T-helper 22 cell (primary cell): ENCODE measurements around the gene SPC24.

Experiments
- DNase-seq: peaks from one replicate; pipeline ENCODE4 v3.0.0-alpha.2; 2020; ENCODE audit warnings: low read depth

Gene SPC24, protein sequence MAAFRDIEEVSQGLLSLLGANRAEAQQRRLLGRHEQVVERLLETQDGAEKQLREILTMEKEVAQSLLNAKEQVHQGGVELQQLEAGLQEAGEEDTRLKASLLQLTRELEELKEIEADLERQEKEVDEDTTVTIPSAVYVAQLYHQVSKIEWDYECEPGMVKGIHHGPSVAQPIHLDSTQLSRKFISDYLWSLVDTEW

DNA sequence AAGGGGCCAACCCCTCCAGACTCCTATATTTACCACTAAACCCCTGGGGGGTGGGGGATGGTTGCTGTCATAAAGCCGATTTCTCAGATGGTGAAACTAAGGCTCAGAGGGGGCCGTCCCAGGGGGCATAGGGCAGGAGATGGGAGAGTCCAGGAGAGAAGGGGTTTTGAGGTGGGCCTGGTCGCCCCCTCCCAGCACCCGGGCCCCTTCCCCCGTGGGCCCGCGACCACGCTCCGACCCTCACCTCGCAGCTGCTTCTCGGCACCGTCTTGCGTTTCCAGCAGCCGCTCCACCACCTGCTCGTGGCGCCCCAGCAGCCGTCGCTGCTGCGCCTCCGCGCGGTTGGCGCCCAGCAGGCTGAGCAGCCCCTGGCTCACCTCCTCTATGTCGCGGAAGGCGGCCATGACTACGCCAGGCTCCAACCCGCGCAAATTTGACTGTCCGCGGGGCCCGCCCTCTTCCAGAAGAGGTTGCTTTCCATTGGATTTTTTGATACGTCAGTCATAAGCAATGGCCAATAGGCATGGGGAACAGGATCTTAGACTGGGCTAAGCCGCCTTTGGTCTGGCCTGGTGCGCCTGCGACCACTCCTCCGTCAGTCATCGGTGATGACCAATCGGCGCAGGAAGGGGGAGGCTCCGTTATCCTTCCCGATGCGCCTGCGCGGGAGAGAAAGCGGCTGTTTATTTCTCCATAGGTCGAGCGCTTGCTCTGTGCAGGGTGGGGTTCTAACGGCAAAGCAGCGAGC lies at the start of gene SPC24:
Gene SPC24 (minus strand): TSS at position 410 of the 748 bp plus-strand sequence. CDS start 6 bp downstream, at position 404.
- peak; percentile 84 for DNase-seq

DNA sequence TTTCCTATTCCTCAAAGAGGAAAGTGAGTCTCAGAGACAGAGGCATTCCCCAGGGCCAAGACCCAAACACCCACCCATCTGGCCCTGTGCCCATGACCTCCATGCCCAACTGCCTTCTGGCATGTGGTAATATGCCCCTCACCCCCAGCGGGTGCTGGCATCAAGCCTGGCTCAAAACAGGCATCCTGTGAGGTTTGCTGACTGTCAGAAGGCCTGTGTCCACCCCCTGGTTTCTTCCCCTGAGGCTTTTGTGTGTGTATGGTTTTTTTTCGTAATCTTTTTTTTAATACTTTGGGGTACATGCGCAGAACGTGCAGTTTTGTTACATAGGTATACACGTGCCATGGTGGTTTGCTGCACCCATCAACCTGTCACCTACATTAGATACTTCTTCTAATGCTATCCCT lies 49.4 kb upstream of the SPC24 start:
- no peak for DNase-seq

DNA sequence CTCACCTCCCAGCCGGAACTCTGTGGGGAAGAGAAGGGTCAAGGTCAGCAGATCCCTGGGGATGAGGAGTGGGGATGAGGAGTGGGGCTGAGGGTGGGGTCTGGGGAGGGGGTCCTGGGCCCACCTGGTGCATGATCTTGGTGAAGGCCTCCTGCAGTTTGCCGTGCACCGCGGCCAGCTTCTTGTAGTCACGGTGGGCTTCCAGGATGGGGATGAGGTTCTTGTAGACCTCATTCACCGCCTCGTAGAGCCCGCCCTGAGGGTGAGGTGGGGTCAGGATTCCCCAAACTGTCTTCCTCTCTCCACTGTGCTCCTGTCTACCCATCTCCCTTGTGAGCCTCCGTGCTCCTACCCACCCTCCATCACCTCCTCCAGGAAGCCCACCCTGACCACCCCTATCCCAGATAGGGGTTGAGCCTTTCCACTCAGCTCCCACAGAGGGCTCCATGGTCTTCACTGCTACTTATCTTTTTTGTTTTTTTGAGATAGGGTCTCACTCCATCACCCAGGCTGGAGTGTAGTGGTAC lies 48.6 kb upstream of the SPC24 start:
- no peak for DNase-seq

DNA sequence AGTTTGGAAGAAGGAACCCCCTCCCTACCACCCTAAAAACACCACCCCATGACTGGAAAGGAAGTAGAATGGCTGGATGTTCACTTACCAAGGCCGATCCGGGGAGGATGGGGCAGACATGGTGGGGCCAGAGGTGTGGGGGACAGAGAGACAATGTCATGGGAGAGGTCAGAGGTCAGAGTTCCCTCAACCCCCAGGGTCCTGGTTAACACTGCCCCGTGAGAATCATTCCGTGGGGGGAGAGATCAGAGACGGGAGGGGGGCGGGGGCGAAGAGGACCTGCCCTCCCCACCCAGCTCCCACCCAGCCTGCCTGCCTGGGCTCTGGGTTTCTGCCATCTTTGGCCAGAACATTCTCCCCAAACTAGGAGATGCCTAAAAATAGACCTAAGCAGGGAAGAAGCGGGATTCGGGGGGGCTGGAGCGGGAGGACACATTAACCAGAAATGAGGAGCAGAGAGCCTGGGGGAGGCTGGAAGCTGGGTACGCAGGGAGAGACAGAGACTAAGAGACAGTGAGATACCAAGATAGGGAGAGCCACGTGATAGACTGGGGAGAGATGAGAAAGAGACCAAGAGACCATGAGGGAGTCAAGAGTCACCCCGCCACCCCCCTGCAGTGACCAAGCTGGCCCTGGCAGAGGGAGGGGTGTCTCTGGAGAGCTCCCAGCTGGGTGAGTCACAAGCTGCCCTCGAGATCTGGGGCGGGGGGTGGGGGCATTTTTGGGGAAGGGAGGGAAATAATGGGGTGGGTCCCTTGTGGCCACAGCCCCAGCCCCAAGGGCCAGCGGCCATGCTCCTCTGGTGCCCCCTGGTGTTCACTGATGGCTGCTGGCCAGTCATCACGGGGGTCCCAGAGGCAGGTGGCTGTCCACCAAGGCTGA lies 47.9 kb upstream of the SPC24 start:
- no peak for DNase-seq

DNA sequence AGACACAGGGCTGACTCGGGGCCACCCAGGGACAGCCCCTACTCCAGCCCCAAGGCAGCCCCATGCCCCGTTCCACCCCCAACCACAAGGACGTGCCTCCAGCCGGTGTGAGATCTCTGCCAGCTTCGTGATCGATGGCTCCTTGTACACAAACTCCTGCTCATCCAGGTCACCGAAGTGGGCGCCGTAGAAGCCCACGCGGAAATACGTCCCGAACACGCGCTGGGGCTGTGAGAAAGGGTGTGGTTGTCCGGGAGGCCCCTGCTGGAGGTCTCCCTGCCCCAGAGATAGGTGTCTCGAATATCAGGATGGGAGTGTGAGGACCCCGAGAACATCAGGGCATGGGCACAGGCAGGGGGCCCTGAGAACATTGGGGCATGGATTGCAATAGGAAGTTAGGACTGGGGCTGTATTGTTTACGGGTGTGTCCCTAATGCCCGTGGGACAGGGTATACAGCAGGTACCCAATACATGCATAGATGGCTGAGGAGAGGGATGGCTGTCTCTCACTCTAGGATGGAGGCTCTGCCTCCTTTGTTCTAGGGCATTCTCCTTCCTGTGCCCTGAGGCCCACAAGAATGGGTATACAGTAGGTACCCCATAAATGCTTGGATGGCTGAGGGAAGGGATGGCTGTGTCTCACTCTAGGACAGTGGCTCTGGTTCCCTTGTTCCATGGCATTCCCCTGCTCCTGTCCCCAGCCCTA lies 47.1 kb upstream of the SPC24 start:
- no peak for DNase-seq

DNA sequence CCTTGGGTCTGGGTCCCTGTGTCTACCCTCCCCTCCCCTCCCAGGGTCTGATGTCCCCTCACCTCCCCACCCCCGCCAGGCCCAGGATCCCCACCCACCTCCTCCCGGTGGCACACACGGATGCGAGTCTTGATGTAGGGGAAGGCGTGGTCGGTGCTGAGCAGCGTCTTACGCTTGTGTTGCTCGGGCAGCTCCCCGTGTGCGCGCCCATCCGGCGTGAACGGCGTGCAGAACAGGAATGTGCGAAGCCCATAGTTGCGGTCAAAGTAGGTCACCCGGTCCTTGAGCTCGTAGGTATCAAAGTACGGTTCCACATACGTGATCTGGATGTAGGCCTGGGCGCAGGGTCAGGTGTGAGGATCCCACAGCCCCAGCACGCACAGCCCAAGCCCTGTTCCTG lies 46.2 kb upstream of the SPC24 start:
- DNase-seq: no peak

DNA sequence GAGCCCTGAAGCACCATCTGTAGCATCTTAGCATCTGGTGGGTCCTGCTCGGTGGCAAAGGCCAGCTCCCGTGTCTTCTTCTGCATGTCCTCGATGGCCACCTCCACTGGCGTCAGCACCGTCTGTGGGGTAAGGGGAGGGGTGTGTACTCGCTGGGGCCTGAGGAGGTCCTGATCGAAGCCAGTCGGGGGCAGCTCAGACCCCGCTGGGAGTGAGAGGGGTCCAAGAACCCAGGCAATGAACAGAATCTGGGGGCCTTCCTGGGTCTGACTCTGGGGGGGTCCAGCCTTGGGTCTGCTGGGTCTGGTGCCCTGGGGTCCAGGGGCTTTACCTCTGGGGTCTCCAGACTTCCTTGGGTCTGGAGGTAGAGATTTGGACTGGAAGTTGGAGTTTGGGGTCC lies 45.3 kb upstream of the SPC24 start:
- no peak for DNase-seq

DNA sequence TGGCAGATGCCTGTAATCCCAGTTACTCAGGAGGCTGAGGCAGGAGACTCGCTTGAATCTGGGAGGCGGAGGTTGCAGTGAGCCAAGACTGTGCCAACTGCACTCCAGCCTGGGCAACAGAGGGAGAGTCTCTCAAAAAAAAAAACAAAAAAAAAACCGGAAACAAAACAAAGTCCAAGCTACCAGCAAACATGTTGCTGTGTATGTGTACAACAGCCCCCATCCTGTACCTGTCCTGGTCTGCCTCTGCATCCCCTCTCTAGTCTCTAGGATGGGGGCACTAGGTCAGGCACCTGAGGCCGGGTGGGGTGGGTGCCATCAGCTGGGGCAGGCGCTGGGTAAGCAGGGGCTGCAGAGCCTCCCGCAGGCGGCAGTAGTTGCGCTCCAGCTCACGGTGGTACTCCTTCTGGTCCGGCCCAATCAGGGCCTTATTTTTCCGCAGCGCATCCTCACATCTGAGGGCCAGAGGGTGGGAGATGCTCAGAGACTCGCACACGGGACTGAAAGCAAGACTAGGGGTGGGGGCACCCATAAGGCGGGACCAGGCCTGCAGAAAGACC lies 44.5 kb upstream of the SPC24 start:
- no peak for DNase-seq

DNA sequence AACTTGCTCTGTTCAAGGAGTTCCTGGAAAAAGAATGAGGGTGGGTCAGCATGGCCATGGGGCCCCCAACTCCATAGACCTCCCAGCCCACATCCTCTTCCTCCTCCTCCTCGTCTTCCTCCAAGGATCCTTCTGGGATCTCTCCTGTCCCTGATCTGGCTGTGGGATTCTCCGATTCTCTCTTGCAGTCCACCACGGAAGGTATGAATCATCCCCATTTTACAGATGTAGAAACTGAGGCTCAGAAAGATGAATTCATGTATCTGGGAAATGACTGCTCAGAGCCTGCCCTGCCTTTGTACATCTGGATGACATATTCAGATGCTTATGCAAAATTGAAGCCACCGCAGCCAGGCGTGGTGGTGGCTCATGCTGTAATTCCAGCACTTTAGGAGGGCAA lies 43.9 kb upstream of the SPC24 start:
- no peak for DNase-seq

DNA sequence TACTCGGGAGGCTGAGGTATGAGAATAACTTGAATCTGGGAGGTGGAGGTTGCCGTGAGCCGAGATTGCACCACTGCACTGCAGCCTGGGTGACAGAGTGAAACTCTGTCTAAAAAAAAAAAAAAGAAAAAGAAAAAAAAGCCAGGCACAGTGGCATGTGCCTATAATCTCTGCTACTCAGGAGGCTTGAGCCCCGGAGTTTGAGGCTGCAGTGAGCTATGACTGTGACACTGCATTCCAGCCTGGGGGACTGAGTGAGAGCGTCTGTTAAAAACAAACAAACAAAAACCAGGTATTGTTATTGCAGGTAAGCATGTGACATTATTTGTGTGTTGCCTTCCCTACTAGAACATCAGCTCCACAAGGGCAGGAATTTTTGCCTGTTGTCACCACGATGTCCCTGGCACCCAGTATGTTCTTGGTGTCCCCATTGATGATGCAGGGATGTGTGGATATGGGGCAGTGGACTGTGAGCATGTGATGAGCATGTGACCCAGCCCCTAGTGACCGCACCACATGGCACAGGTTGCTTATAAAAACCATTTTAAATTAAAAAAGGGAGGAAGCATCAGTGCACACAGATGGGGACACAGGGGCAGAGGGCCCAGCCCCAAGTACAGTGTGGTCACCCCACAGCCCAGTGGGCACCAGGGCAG lies 43.3 kb upstream of the SPC24 start:
- no peak for DNase-seq

DNA sequence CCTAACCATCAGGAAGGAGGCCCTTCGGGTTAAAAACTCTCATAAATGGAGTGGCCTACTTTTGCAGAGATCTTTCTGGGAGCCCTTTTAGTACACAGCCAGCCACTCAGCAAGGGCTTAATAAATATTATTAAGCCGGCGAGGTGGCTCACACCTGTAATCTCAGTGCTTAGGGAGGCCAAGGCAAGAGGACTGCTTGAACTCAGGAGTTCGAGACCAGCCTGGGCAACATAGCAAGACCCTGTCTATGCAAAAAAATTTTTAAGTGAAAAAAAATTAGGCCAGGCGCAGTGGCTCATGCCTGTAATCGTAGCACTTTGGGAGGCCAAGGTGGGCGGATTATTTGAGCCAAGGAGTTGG lies 42.6 kb upstream of the SPC24 start:
- no peak for DNase-seq

DNA sequence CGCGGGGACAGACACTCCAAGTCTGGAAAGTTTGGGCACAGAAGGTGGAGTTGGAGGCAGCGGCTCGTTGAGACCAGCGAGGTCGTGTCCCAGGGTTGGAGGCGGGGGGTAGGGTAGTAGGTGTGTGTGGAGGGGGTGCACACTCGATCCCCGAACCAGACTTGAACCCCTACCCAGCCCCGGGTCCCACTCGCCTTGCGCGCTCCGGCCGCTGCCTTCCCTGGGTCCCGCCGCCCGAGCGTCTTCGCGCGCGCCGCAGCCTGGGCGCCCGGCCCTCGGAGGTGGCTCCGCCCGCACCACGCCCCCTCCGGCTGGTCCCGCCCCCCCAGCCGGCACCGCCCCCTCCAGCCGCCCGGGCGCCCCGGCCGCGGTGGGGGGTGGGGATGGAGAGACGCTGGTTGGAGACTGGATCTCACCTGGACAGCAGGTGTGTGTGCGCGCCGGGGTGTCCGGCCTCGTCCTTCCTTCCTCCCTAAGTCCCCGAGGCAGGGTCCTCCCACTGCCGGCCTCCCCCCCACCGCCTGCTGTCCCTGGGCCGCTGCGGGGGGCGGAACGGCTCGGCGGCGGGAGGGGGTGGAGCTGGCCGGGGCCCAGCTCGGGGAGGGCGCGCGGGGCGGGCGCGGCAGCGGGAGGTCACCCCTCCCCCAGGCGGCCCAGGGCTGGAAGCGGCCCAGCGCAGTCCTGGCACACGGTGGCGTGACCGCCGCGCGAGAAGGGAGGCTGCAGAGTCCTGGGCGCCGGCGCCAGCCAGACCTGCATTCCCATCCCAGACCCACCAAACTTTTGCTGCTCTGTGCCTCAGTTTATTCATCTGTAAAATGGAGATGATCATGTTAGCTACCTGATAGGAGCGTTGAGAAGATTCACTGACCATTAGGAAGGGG lies 42.0 kb upstream of the SPC24 start, which contains the start of gene KANK2:
Gene KANK2 (minus strand): TSS at position 255 of the 884 bp plus-strand sequence. CDS start 3,034 bp downstream, outside the sequence.
- peak; percentile 50 for DNase-seq

DNA sequence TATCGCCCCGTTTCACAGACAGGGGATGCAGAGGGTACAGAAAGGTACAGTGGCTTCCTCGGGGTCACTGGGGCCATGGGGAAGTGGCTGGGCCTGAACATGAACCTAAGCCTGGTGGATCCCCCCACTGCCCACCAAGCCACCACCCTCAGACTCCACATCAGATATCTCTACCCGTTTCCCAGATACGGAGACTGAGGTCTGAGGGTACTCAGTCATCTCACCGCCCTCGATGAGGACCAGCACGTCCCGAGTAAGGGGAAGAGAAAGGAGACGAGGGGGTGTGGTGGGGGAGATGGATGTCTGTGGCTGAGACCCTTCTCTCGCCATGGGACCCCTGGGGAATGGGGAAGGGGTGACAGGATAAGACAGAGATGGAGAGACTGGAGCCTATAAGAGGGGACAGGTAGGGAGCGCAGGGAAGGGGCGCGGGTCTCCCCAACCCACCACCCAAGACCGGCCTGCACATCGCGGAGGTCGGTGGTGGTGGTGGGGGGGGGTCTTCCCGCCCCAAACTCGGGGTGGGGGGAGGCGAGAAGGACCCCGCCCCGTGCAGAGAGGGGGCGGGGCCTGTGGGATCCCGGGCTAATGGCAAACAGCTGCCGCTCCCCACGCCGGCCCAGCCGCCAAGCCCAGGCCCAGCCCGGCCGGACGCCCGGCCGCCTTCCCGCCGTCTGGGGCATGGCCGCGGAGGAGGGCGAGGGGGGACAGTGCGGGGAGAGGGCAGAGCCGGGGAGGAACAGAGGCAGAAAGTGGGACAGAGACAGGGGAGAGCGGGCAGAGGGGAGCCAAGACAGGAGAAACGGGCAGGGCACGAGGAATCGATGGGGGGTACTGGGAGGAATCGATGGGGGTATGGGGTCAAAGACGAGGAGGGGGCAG lies 41.1 kb upstream of the SPC24 start:
- no peak for DNase-seq

DNA sequence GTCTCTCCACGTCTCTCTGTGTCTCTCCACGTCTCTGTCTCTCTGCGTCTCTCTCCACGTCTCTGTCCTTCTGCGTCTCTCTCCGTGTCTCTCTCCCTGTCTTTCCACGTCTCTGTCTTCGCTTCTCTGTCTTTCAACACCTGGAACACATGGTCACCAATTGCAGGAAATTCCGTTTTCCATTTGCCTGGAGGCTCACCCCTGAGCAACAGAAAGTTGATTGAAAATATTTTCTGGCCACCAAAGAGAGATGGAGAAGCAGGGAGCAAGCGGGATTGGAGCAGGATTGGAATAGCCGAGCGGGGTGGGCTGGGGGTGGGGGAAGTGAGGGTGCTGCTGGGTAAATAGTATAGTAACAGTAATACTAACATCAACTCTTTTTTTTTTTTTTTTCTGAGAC lies 40.1 kb upstream of the SPC24 start:
- DNase-seq: no peak

DNA sequence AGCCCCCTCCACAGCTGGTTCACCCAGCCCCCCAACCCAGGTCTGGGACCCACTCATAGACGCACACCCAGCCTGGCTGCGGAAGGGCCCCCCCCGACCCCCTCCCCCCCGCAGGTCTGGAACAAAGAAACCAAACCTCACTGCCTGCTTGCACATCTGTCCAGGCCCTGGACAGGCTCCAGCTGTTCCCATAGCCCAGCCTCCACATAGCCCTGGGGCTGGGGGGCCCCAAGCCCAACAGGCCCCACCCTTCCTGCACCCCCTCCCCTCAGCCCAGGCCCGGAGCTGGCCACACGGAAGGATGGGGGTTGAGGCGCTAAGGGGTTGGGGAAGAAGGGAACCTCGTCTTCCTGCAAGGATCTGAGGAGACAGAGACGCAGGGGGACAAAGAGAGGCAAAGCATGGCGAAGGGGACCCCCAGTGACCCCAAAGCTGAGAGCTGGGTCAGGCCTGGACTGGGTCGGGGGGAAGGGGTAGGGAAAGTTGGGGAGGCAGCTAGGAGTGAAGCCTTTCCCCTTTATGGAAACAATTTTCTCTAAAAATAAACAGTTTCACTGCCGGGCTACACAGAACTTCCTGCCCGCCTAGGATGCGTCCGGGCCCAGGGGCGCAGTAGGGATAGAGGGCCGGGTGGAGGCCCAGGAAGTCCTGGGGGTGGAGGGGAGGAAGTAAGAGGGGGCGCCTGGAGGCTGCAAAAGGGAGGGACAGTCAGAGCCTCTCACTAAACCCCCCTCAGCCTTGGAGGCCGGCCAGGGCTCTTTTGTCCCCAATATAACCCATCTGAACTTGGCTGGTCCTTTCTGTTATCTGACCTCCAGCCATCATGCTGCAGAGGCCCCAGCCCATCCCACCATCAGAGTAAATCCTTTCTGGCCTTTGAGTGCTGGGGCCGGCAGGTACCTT lies 39.3 kb upstream of the SPC24 start:
- DNase-seq: no peak

DNA sequence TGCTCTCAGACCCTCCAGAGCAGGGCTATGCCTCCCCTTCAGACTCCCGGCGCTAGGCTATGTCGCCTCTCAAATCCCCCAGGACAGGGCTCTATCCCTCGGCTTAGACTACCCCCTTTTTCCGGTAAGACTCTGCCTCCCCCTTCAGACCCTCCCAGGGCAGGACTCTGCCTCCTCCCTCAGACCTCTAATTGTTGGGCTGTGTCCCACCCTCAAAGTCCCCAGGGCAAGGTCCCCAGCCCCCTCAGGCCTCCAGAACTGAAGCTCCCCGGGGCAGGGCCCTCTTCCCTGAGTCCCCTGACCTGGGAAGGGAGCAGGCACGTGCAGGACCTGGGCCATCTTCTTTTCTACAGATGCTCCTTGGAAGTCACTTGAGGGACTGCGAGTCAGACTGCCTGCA lies 38.6 kb upstream of the SPC24 start:
- DNase-seq: no peak

DNA sequence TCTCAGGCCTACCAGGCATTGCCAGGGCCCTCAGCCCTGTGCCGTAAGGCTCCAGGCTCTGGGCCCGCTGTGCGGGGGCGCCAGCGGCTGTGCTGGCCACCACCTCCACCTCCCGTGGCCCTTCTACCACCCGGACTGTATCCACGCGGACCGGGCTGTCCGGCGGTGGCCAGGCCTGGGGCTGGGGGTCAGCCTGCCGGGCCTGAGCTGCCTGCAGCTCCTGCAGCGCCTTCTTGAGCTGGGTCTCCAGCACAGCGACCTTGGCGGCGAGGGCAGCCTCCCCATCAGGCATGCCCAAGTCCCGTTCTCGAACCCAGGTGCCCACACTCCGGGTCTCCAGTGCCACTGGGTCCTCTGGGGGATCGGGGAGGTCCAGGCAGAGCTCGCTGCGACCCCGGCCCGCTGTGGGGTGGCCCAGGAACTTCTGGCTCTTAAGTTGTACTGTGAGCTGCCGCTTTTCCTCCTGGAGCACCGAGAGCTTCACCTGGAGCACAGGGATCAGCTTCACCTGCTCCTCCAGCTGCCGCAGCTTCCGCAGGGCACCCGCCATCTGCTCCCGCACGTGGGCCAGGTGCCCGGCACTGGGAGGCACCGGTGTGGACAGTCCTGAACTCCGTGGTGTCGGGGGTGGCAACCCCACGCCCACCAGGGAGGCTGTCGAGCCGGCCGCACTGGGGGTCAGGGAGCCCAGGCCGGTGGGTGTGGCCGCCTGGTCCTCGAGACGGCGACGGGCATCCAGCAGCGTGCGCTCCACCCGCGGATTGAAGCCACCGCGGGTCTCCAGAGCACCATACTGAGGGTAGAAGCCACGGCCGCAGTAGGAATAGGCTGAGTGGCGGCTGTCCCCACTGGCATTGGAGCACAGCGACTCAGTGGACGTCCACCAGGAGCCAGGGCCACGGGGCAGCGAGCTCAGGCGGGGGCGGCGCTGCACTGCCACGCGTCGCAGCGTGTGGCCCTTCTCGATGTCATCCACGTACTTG lies 37.7 kb upstream of the SPC24 start:
- no peak for DNase-seq
